Natural killer cell treated with Interleukin-12 subunit alpha and Interleukin-12 subunit beta and Interleukin-15 and Interleukin-18, amount 100 ng/mL, for 72 hours (primary cell): Measurements from ENCODE around the gene SIRPA. TPM values are rescaled to one million over a fixed set of nuclear protein-coding genes. Genes with fewer than 3 reads are reported as not detected.

ENCODE experiments used
- ATAC-seq, 2 donors: fragments of 150-1000 bp; cut with Tn5 transposase in 1 of 2; sonication (Bioruptor Pico), chemical (Tn5 transposase) in 1 of 2; 2 replicates each; pipeline ENCODE4 v1.10.0; 2021
- DNase-seq: peaks from one replicate; pipeline ENCODE4 v3.0.0; 2022; ENCODE audit warnings: low spot score
- H3K27ac Mint-ChIP-seq, 2 donors: 1 replicate in 1 of 2; 2 replicates in 1 of 2; pipeline ENCODE4 v1.8.0; 2022; ENCODE audit warnings: mixed read lengths in 2 of 2, mild to moderate bottlenecking in 1 of 2, moderate library complexity in 1 of 2
- H3K27me3 Mint-ChIP-seq, 2 donors: 1 replicate in 1 of 2; 2 replicates in 1 of 2; pipeline ENCODE4 v1.8.0; 2022; ENCODE audit warnings: mixed read lengths in 2 of 2
- H3K36me3 Mint-ChIP-seq: one replicate; pipeline ENCODE4 v1.8.0; 2022; ENCODE audit warnings: mixed read lengths
- H3K4me1 Mint-ChIP-seq, 2 donors: 1 replicate in 1 of 2; 2 replicates in 1 of 2; pipeline ENCODE4 v1.8.0; 2022; ENCODE audit warnings: low read depth in 2 of 2, mixed read lengths in 2 of 2, mild to moderate bottlenecking in 1 of 2
- H3K4me3 Mint-ChIP-seq: one replicate; pipeline ENCODE4 v1.8.0; 2022; ENCODE audit warnings: mixed read lengths
- H3K9me3 Mint-ChIP-seq: 2 replicates; pipeline ENCODE4 v1.8.0; 2022; ENCODE audit warnings: mixed read lengths
- total RNA-seq, 2 donors: library from RNA; stranded (reverse); gene quantifications; one replicate each; pipeline ENCODE4 v1.2.3, GENCODE V29; 2022

SIRPA gene
- total RNA-seq, 2 donors from 2014 or later = 0.14 to 1.0 TPM

- Mint-ChIP-seq H3K4me3 (no peak overlapping the region), H3K27me3 (peaks cover 28 to 33% of the 10 kb centered on the region in 2 donors), H3K9me3 (no peaks in the 10 kb centered on the region), H3K36me3 (no peaks in the 10 kb centered on the region), H3K27ac (no peak overlapping the region), H3K4me1 (no peaks in the 10 kb centered on the region)
- ATAC-seq (no peak), DNase-seq (no peak)
Measured at GRCh38 chr20:1887321-1887720, 7.9 kb upstream of the SIRPA start.

GRCh38 chr20:1887756-1888155 is 7.5 kb upstream of the SIRPA start:
- H3K27me3 Mint-ChIP-seq = peaks cover 30 to 36% of the 10 kb centered on the region in 2 donors
- no peaks in the 10 kb centered on the region for H3K9me3 Mint-ChIP-seq
- H3K27ac Mint-ChIP-seq = no peak overlapping the region
- H3K4me1 Mint-ChIP-seq = no peaks in the 10 kb centered on the region
- DNase-seq (no peak), ATAC-seq (no peak)
- no peaks in the 10 kb centered on the region for H3K36me3 Mint-ChIP-seq
- H3K4me3 Mint-ChIP-seq = no peak overlapping the region

DNA sequence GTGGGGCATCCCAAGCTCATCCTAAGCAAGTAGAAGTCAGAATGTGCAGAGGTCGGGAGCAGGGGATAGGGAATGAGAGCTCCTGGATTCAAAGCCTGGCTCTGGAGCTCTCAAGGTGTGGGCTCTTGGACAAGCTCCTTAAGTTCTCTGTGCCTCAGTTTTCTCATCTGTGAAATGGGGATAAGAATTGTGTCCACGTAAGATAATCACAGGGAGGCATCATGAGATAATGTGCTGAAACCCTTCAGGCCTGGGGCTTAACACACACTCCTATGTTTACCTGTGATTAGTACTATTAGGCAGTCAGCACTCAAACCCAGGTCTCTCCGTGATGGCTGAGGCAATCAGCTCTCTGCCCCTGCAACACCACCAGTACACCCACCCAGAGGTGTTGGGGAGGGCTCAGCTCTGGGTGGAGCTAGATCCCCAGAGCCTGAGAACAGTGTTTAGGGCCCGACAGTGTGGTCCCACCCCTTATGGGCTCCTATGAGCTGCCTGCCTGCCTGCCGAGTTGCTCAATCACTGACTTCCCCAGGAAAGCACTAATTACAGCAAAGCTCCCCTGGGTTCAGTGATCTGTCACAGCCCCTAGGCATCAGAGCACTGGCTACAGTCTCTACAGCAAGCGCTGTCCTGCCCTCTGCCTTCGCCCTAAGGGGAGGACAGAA is 6.3 kb upstream of the SIRPA start:
- peaks cover 34 to 45% of the 10 kb centered on the region in 2 donors for H3K27me3 Mint-ChIP-seq
- DNase-seq = no peak
- no peaks in the 10 kb centered on the region for H3K36me3 Mint-ChIP-seq
- no peak overlapping the region for H3K4me3 Mint-ChIP-seq
- no peaks in the 10 kb centered on the region for H3K9me3 Mint-ChIP-seq
- ATAC-seq = no peak
- no peak overlapping the region for H3K27ac Mint-ChIP-seq
- no peaks in the 10 kb centered on the region for H3K4me1 Mint-ChIP-seq

DNA sequence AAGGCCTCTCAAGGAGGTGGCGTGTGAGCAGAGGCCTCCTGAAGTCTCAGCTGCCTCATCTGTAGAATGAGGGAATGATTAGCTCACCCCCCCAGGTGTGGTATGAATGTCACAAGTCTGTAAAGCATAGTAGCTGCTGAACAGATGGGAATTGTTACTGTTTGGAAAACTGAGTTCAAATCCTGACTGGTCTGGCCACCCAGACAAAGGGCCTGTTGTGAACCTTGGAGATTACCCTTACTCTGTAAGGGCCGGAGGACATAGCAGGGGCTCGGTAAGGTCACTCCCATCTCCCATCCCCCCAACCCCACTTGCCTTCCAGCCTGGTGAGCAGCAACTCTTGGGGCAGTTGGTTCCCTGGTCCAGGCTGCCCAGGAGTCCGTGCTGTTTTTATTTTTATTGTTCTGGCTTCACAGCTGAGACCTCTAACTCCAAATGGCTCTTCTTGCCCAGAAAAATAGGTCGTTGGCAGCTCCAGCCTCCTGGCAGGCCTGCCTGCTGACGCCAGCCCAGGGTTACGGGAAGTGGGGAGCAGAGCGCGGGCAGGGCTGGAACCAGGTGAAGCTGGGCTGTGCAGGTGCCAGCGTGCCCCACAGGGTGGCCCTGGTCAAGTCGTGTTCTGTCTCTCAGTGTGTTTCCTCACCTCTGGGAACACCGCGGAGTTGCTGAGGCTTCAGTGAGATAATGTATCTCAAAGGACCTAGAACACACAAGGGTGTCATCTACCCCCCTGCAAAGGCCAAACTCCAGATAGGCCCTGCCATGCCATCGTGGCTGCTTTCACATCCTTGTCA is 4.5 kb upstream of the SIRPA start:
- Mint-ChIP-seq H3K36me3 (no peaks in the 10 kb centered on the region), H3K27me3 (peaks cover 33 to 45% of the 10 kb centered on the region in 2 donors), H3K27ac (no peak overlapping the region), H3K4me1 (peaks cover 2% of the 10 kb centered on the region in 2 donors), H3K4me3 (no peak overlapping the region), H3K9me3 (no peaks in the 10 kb centered on the region)
- ATAC-seq = no peak
- DNase-seq = no peak

DNA sequence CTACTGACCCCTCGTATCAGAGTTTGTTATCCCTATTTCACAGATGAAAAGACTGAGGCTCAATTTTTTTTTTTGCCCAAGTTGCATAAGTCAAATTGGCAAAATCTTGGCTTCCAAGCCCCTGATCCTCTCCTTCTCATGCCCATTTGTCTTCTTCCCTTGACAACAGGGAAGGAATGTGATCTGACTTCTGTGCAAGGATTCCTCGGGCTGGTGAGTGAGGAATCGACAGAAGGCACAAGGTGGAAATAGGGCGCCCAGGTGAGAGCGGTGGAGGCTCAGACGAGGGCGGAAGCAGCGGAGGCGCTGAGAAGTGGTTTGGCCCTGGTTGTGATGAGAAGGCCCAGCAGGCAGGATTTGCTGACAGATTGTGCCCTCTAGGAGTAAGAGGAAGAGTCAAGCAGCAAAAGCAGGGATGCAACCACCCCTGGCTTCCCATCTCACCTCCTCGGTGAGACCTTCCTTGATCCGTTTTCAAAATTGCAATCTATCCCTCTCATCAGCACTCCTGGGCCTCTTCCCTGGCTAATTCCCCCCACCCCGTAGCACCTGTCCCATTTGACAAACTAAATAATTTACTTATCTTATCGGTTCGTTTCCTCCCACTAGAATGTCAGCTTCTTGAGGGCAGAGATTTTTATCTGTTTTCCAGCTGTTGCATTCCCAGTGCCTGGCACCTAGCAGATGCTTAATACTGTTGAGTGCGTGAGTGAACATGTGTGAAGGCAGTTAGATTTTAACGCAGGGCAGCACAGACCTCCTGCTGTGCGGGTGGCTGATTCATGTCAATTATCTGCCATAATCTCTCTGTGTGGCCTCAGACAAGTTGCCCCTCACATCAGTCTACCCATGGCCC is 3.7 kb upstream of the SIRPA start:
- Mint-ChIP-seq H3K36me3 (no peaks in the 10 kb centered on the region), H3K27ac (no peak overlapping the region), H3K9me3 (no peaks in the 10 kb centered on the region), H3K27me3 (peaks cover 36 to 45% of the 10 kb centered on the region in 2 donors), H3K4me3 (no peak overlapping the region), H3K4me1 (peaks cover 2 to 4% of the 10 kb centered on the region in 2 donors)
- no peak for ATAC-seq
- no peak for DNase-seq

DNA sequence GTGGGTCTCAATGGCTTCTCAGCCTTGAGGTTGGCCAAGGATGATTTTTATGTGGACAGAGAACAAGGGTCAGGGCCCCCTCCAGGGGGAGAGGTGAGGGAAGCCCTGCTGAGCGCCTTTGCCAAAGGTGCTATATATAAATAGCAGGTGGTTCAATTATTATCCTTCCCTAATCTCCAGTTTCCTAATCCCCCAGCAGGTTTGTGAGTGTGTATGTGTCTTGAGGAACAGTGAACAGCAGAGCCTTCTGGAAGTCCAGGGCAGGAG is 3.2 kb upstream of the SIRPA start:
- no peaks in the 10 kb centered on the region for H3K36me3 Mint-ChIP-seq

GRCh38 chr20:1893721-1894470 is 1.3 kb upstream of the SIRPA start:
- no peaks in the 10 kb centered on the region for H3K36me3 Mint-ChIP-seq
- H3K27me3 Mint-ChIP-seq = peaks cover 40 to 43% of the 10 kb centered on the region in 2 donors
- no peaks in the 10 kb centered on the region for H3K9me3 Mint-ChIP-seq
- no peak overlapping the region for H3K27ac Mint-ChIP-seq
- ATAC-seq (no peak), DNase-seq (no peak)
- H3K4me3 Mint-ChIP-seq = peak overlapping the region; percentile 48
- peaks cover 2 to 4% of the 10 kb centered on the region in 2 donors for H3K4me1 Mint-ChIP-seq

More for the DNA sequence above, 3.2 kb upstream of the SIRPA start:
- Mint-ChIP-seq H3K9me3 (no peaks in the 10 kb centered on the region), H3K4me1 (peaks cover 2 to 4% of the 10 kb centered on the region in 2 donors), H3K27me3 (peaks cover 41 to 50% of the 10 kb centered on the region in 2 donors), H3K27ac (no peak overlapping the region), H3K4me3 (no peak overlapping the region)
- DNase-seq = no peak
- ATAC-seq = no peak

DNA sequence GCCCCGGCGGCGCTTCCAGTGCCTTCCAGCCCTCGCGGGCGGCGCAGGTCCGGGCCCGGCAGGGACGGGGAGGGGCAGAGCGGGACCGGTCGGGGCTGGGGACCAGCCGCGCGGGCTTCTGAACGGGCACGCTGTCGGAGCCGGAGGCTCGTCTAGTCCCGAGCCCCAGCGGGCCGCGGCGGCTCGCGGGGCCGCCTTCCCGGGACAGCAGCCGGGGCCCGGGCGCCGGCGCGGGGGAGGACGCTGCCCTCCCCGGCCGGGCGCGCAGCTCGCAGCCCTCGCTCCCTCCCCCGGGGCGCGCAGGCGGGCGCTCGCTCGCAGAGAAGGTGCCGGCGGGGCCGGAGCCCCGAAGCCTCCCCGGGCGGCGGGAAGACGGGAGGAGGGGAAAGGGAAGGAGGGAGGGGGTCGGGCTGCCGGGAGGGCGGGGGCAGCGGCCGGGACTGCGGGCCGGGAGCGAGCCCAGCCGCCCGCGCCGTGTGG is 696 bp upstream of the SIRPA start:
- no peaks in the 10 kb centered on the region for H3K9me3 Mint-ChIP-seq
- no peaks in the 10 kb centered on the region for H3K36me3 Mint-ChIP-seq
- no peak overlapping the region for H3K27ac Mint-ChIP-seq
- peaks cover 2 to 4% of the 10 kb centered on the region in 2 donors for H3K4me1 Mint-ChIP-seq
- no peak overlapping the region for H3K4me3 Mint-ChIP-seq
- peaks cover 45 to 46% of the 10 kb centered on the region in 2 donors for H3K27me3 Mint-ChIP-seq
- DNase-seq = no peak
- ATAC-seq = peak in 1 of 2 donors; percentile 43

DNA sequence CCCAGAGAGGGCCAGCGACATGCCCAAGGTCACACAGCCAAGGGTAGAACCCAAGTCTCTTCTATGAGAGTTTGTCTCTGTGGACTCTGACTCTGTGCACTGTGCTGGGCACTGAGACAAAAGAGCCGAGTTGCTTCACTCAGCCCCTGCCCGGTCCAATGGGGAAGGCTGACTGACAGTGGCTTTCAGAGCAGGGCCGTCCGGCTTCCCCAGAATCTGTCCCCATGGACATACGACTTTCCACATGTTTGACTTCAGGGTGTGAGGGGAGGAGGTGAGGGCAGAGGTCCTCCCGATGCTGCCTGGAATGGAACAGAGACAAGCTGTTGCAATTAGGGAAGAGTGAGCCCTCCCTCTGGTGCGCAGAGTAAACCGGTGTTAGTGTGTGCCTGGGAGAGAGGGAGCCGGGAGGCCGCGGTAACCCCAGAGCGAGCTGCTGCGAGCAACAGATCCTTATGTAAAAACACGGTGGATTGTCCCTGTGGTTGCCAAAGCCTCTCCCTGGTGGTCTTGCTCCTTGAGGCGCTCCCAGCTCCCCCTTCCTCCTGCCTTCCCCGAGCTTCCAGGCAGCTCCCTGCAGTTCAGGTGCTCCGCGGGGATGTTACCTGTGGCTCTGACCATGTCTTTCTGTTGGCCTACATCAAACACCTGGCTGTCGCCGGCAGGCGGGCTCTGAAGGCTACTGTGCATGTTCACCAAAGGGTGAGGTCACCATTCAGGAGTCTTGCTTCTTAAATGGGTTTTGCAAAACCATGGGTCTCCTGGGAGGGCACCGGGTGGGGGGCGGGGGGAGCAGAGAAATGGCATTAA is 672 bp downstream of the SIRPA start:
- no peaks in the 10 kb centered on the region for H3K9me3 Mint-ChIP-seq
- H3K36me3 Mint-ChIP-seq = no peaks in the 10 kb centered on the region
- H3K27me3 Mint-ChIP-seq = peaks cover 48 to 49% of the 10 kb centered on the region in 2 donors
- ATAC-seq = no peak
- H3K27ac Mint-ChIP-seq = no peak overlapping the region
- DNase-seq = no peak
- H3K4me1 Mint-ChIP-seq = peaks cover 2 to 4% of the 10 kb centered on the region in 2 donors
- H3K4me3 Mint-ChIP-seq = peak overlapping the region; percentile 27

DNA sequence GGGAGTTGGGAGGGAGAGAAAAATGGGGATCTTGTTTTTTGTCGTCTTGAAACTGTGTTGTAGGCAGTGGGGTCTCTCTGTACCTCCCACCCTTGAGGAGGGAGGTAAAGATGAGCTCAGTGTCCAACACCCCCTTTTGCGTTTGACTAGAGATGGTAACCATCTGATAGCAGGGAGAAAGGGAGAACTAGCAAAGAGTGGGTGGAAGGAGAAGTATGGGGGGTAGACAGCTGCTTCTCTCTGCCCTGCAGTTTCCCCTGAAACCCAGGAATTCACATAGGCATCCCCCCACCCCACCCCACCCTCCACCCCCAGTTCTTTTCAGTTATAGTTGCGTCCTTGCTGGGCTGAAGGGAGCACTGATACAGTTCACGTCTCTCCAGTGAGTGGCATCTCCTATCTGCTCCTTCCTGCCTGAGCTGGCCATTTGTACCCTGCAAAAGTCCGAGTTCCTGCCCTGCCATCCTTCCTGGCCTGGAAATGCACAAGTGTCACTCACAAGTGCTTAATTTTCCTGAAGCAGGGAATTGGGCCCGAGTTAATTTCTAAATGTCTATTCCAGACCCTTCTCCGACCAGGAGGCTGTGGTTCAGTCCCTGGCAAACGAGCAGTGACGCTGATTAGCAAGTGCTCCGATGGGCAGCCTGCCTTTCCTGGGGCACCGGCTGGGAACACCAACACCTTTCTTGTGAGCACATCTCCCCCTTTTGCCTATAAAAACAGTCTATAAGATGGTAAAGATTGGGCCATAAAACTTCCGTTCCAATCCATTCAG is 1.5 kb downstream of the SIRPA start:
- H3K4me3 Mint-ChIP-seq = peak overlapping the region; percentile 27
- ATAC-seq = no peak
- peaks cover 2 to 4% of the 10 kb centered on the region in 2 donors for H3K4me1 Mint-ChIP-seq
- H3K9me3 Mint-ChIP-seq = no peaks in the 10 kb centered on the region
- DNase-seq = no peak
- no peak overlapping the region for H3K27ac Mint-ChIP-seq
- no peaks in the 10 kb centered on the region for H3K36me3 Mint-ChIP-seq
- peaks cover 48 to 49% of the 10 kb centered on the region in 2 donors for H3K27me3 Mint-ChIP-seq

DNA sequence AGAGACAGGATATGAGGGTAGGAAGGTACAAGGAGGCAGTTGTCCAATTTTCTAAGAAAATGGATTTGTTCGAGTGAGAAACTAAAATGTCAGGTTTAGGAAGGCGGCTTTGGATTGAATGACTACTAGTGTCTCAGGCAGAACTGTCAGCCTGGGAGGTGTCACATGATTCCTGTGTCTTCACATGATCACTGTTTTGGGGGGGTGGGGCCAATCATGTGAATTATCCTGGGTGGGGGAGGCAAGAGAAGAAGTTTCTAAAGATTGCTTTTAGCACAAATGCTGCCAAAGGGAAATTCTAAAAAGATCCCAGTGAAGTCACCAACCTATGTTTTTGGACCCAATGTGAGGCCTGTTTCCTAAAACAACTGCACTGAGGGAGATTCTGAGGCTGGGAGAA is 2.3 kb downstream of the SIRPA start:
- no peak overlapping the region for H3K4me3 Mint-ChIP-seq
- H3K27me3 Mint-ChIP-seq = peaks cover 47 to 53% of the 10 kb centered on the region in 2 donors
- H3K4me1 Mint-ChIP-seq = peaks cover 2 to 4% of the 10 kb centered on the region in 2 donors
- no peak for DNase-seq
- H3K9me3 Mint-ChIP-seq = no peaks in the 10 kb centered on the region
- no peak overlapping the region for H3K27ac Mint-ChIP-seq
- H3K36me3 Mint-ChIP-seq = no peaks in the 10 kb centered on the region
- no peak for ATAC-seq

GRCh38 chr20:1897965-1898464 is 2.8 kb downstream of the SIRPA start:
- ATAC-seq (no peak), DNase-seq (no peak)
- Mint-ChIP-seq H3K36me3 (no peaks in the 10 kb centered on the region), H3K9me3 (no peaks in the 10 kb centered on the region), H3K27me3 (peaks cover 42 to 49% of the 10 kb centered on the region in 2 donors), H3K4me3 (no peak overlapping the region), H3K4me1 (peaks cover 2 to 4% of the 10 kb centered on the region in 2 donors), H3K27ac (no peak overlapping the region)
